IMR-90 (cell line): ENCODE data around the gene ABCA6. TPM values are rescaled to one million over a fixed set of nuclear protein-coding genes. Genes with fewer than 3 reads are reported as not detected.
"Not testable (repeated sequence)": the region's sequence is repeated elsewhere in the genome, so short reads cannot be mapped to it uniquely, and the experiment has no call there.

Experiments
- ATAC-seq: fragments of 200-7000 bp; cut with Tn5 transposase; 2 replicates; pipeline ENCODE4 v1.9.1; 2020; ENCODE audit warnings: low read depth, mild to moderate bottlenecking, moderate library complexity
- BruUV-seq: library from RNA; stranded (reverse); fragments of 400-500 nt; replicated peaks from 2 replicates; lab custom pipeline; 2021; lab: Mats Ljungman, UMichigan
- CTCF ChIA-PET: fragments of 300-600 bp; formaldehyde crosslinking; extraction: SDS; loops from one replicate; lab custom pipeline; 2021; ENCODE audit warnings: antibody characterized with exemption; lab: Yijun Ruan, JAX
- POLR2A ChIA-PET: fragments of 300-600 bp; sonication (Branson Sonifier 250); formaldehyde crosslinking; loops from one replicate; lab custom pipeline; 2022; ENCODE audit warnings: antibody characterized with exemption; ENCODE audit not compliant: unreplicated experiment; lab: Charles Lee
- DNase-seq: peaks from one replicate; pipeline ENCODE4 v3.0.0; 2013
- H2AFZ ChIP-seq: replicated peaks from 2 replicates; pipeline ENCODE3; 2013; ENCODE audit warnings: low read length, mild to moderate bottlenecking; ENCODE audit not compliant: poor library complexity
- H2AK5ac ChIP-seq: 2 replicates; pipeline ENCODE4 v1.6.1; 2013; ENCODE audit warnings: low read depth, low read length, inconsistent platforms
- H2AK9ac ChIP-seq: replicated peaks from 2 replicates; pipeline ENCODE3; 2013; ENCODE audit warnings: mild to moderate bottlenecking, low read depth, low read length, moderate library complexity; ENCODE audit not compliant: poor library complexity
- H2BK120ac ChIP-seq: 2 replicates; pipeline ENCODE4 v1.6.1; 2013; ENCODE audit warnings: low read depth, low read length, inconsistent platforms
- H2BK15ac ChIP-seq: 3 replicates; pipeline ENCODE4 v1.6.1; 2013; ENCODE audit warnings: low read depth, low read length, inconsistent platforms
- H2BK20ac ChIP-seq: 2 replicates; pipeline ENCODE4 v1.6.1; 2013; ENCODE audit warnings: low read depth, mild to moderate bottlenecking, inconsistent platforms, low read length, moderate library complexity
- H2BK5ac ChIP-seq: 2 replicates; pipeline ENCODE4 v1.6.1; 2013; ENCODE audit warnings: mild to moderate bottlenecking, low read depth, low read length, inconsistent platforms; ENCODE audit not compliant: poor library complexity, severe bottlenecking
- H3K14ac ChIP-seq: replicated peaks from 2 replicates; pipeline ENCODE4 v1.6.1; 2013; ENCODE audit warnings: low read depth, low read length, inconsistent platforms
- H3K18ac ChIP-seq: 2 replicates; pipeline ENCODE4 v1.6.1; 2013; ENCODE audit warnings: low read depth, low read length, control low read depth
- H3K23ac ChIP-seq: 2 replicates; pipeline ENCODE4 v1.6.1; 2013; ENCODE audit warnings: low read depth, low read length, inconsistent platforms
- H3K27ac ChIP-seq: 2 replicates; pipeline ENCODE4 v1.5.1; 2013; ENCODE audit warnings: mild to moderate bottlenecking, control low read depth, low read length; ENCODE audit not compliant: insufficient read depth
- H3K27me3 ChIP-seq: 2 replicates; pipeline ENCODE4 v1.6.1; 2013; ENCODE audit warnings: low read length; ENCODE audit not compliant: control insufficient read depth, insufficient read depth
- H3K36me3 ChIP-seq: 2 replicates; pipeline ENCODE4 v1.6.1; 2013; ENCODE audit warnings: low read length, mixed read lengths; ENCODE audit not compliant: control insufficient read depth, insufficient read depth
- H3K4ac ChIP-seq: 2 replicates; pipeline ENCODE4 v1.6.1; 2013; ENCODE audit warnings: low read depth, low read length, inconsistent platforms
- H3K4me1 ChIP-seq: 2 replicates; pipeline ENCODE4 v1.6.1; 2013; ENCODE audit warnings: low read length, mixed read lengths; ENCODE audit not compliant: control insufficient read depth, insufficient read depth
- H3K4me2 ChIP-seq: 2 replicates; pipeline ENCODE4 v1.6.1; 2013; ENCODE audit warnings: low read depth, mild to moderate bottlenecking, control low read depth, low read length, moderate library complexity
- H3K4me3 ChIP-seq: 2 replicates; pipeline ENCODE4 v1.5.1; 2013; ENCODE audit warnings: low read depth, mild to moderate bottlenecking, control low read depth, low read length, moderate library complexity; ENCODE audit not compliant: insufficient read depth
- H3K56ac ChIP-seq: 2 replicates; pipeline ENCODE4 v1.6.1; 2013; ENCODE audit warnings: low read length, inconsistent platforms; ENCODE audit not compliant: insufficient read depth; ENCODE audit errors: extremely low read depth
- H3K79me1 ChIP-seq, 2 experiments: 2 replicates each; pipeline ENCODE4 v1.6.1; 2013; ENCODE audit warnings: low read length in 2 of 2, inconsistent platforms in 1 of 2, low read depth in 1 of 2
- H3K9ac ChIP-seq: 2 replicates; pipeline ENCODE4 v1.6.1; 2013; ENCODE audit warnings: low read depth, low read length, control low read depth
- H3K9me1 ChIP-seq: 2 replicates; pipeline ENCODE4 v1.6.1; 2013; ENCODE audit warnings: low read length, inconsistent platforms; ENCODE audit not compliant: insufficient read depth
- H3K9me3 ChIP-seq: 2 replicates; pipeline ENCODE4 v1.6.1; 2013; ENCODE audit warnings: low read length; ENCODE audit not compliant: control insufficient read depth, insufficient read depth
- H4K20me1 ChIP-seq: 2 replicates; pipeline ENCODE4 v1.6.1; 2013; ENCODE audit warnings: low read length, inconsistent platforms; ENCODE audit not compliant: insufficient read depth
- H4K5ac ChIP-seq: 2 replicates; pipeline ENCODE4 v1.6.1; 2013; ENCODE audit warnings: mild to moderate bottlenecking, low read depth, low read length, control low read depth
- H4K8ac ChIP-seq, 2 experiments: 2 replicates each; pipeline ENCODE4 v1.6.1; 2013; ENCODE audit warnings: low read depth in 2 of 2, low read length in 2 of 2, control low read depth in 1 of 2, inconsistent platforms in 1 of 2
- H4K91ac ChIP-seq: 2 replicates; pipeline ENCODE4 v1.6.1; 2013; ENCODE audit warnings: low read depth, low read length, inconsistent platforms; ENCODE audit not compliant: insufficient read depth
- WGBS, 2 experiments: methylation state at CpG; one replicate each; pipeline versions ENCODE4 v1.1.5 to v1.1.7; 2013; ENCODE audit warnings: missing lambda C conversion rate in 2 of 2; ENCODE audit not compliant: insufficient read length in 1 of 2; ENCODE audit errors: extremely low coverage in 2 of 2; 5-methylcytosine and 5-hydroxymethylcytosine counted together
- dilution Hi-C: fragments of 300-500 bp; cut with HindIII; formaldehyde crosslinking; loops from one replicate; pipeline ENCODE4 v1.14.3; 2018; ENCODE audit warnings: low sequenced_read_pairs; ENCODE audit not compliant: unreplicated experiment
- in situ Hi-C: fragments of 300-500 bp; cut with MboI; formaldehyde crosslinking; loops from 3 replicates; pipeline ENCODE4 v1.14.3; 2019; ENCODE audit warnings: low sequenced_read_pairs, inconsistent platforms, mixed read lengths
- intact Hi-C: fragments of 100-400 bp; cut with micrococcal nuclease; formaldehyde crosslinking; loops from 2 replicates; pipeline ENCODE4 v1.10.0; 2022
- polyA plus RNA-seq, 3 experiments: library from polyadenylated mRNA; depleted of rRNA; stranded (reverse); fragments of >200 nt; gene quantifications; 2 replicates each; pipeline ENCODE4 v1.2.3, GENCODE V29; 2012; ENCODE audit warnings: low replicate concordance in 1 of 3
- total RNA-seq: library from RNA; depleted of rRNA; stranded (reverse); fragments of >200 nt; gene quantifications from 2 replicates; pipeline ENCODE4 v1.2.3, GENCODE V29; 2012

The ABCA6 gene
- total and polyA plus RNA-seq, 2 of the 4 experiments (the other 2 are of a cell fraction), result under 0.01 TPM; not detected in 1

- H2AFZ ChIP-seq, H3K9me1 ChIP-seq, H3K14ac ChIP-seq, H3K79me1 ChIP-seq, H2BK120ac ChIP-seq, ATAC-seq, DNase-seq, H3K4me3 ChIP-seq, H3K27ac ChIP-seq, H3K56ac ChIP-seq, H4K20me1 ChIP-seq, BruUV-seq, H2BK5ac ChIP-seq, H2AK9ac ChIP-seq, H3K4me2 ChIP-seq, H3K23ac ChIP-seq, intact Hi-C loops, H3K9ac ChIP-seq, H3K4ac ChIP-seq, H3K9me3 ChIP-seq, H4K5ac ChIP-seq, H2AK5ac ChIP-seq, POLR2A ChIA-PET, H4K8ac ChIP-seq, H3K27me3 ChIP-seq, in situ Hi-C loops, CTCF ChIA-PET, H2BK20ac ChIP-seq, H4K91ac ChIP-seq, H3K36me3 ChIP-seq, H3K4me1 ChIP-seq, H3K18ac ChIP-seq, dilution Hi-C loops, H2BK15ac ChIP-seq: not testable (repeated sequence)
Observed at GRCh38 chr17:69073392-69073791, 68.3 kb downstream of the ABCA6 start.

DNA sequence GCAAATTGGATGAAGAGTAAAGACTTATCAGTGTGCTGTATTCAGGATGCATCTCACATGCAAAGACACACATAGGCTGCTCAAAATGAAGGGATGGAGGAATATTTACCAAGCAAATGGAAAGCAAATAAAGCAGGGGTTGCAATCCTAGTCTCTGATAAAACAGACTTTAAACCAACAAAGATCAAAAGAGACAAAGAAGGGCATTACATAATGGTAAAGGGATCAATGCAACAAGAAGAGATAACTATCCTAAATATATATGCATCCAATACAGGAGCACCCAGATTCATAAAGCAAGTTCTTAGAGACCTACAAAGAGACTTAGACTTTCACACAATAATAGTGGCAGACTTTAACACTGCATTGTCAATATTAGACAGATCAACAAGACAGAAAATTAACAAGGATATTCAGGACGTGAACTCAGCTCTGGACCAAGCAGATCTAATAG, 68.9 kb downstream of the ABCA6 start:
- dilution Hi-C loops, CTCF ChIA-PET: not testable (repeated sequence)
- WGBS, 2 experiments, result 80% methylated on average over 1 of the region's 1 CpG; no CpG with 5 or more reads in 1 of the 2 experiments

More for the DNA sequence above, 68.9 kb downstream of the ABCA6 start:
- H2BK15ac ChIP-seq, H2BK5ac ChIP-seq, in situ Hi-C loops, H2BK120ac ChIP-seq, H4K5ac ChIP-seq, H4K20me1 ChIP-seq, H2AK9ac ChIP-seq, H3K4ac ChIP-seq, H2AK5ac ChIP-seq, H3K27me3 ChIP-seq, H3K18ac ChIP-seq, H4K91ac ChIP-seq, H3K4me2 ChIP-seq, H3K27ac ChIP-seq, H3K36me3 ChIP-seq, ATAC-seq, BruUV-seq, H3K4me3 ChIP-seq, H3K23ac ChIP-seq, H3K9ac ChIP-seq, H2BK20ac ChIP-seq, H3K79me1 ChIP-seq, H2AFZ ChIP-seq, DNase-seq, H4K8ac ChIP-seq, intact Hi-C loops, H3K14ac ChIP-seq, H3K56ac ChIP-seq, H3K4me1 ChIP-seq, H3K9me1 ChIP-seq, H3K9me3 ChIP-seq, POLR2A ChIA-PET: not testable (repeated sequence)
